A673 (cell line): ENCODE data around the gene CMPK2.

Experiments
- CTCF ChIP-seq: fragments of 300-800, 200-600 bp; sonication (generic); conservative IDR thresholded peaks from 2 replicates; pipeline ENCODE4 v1.5.1; 2017; ENCODE audit warnings: low read depth, mild to moderate bottlenecking, antibody characterized with exemption, low read length, moderate library complexity, mixed read lengths
- EZH2 ChIP-seq: fragments of 200-600 bp; sonication (generic); IDR thresholded peaks from 2 replicates; pipeline ENCODE4 v1.6.1; 2017; ENCODE audit warnings: borderline replicate concordance, low read depth, mild to moderate bottlenecking, mixed read lengths, antibody characterized with exemption, low read length; ENCODE audit not compliant: poor library complexity, severe bottlenecking

- TF ChIP-seq CTCF (no peak), EZH2 (no peak)
Observed at GRCh38 chr2:6909431-6910385, 44.0 kb upstream of the CMPK2 start.
